ENCODE measurements around the gene TMEM126A. TPM values are rescaled to one million over a fixed set of nuclear protein-coding genes. Genes with fewer than 3 reads are reported as not detected.
A peak's percentile ranks its signal among the peaks of the same experiment; 100 is the strongest.
"Not testable (repeated sequence)": the region's sequence is repeated elsewhere in the genome, so short reads cannot be mapped to it uniquely, and the experiment has no call there.

Gene TMEM126A
- total RNA-seq, 1 experiment from 2014 or later = 53.2 TPM

GRCh38 chr11:85651118-85651517 is 3.4 kb downstream of the TMEM126A start:
- in situ Hi-C loops (cut with HindIII; ENCODE audit: low pct_unique_long_range_greater_than_20kb, low sequenced_read_pairs) = no loop called here
- DNase-seq (ENCODE audit: low read depth, low spot score) = no peak

- in situ Hi-C loops (cut with HindIII; ENCODE audit: low pct_unique_long_range_greater_than_20kb, low sequenced_read_pairs) = no loop called here
- no peak for DNase-seq (ENCODE audit: low read depth, low spot score)
Measured at GRCh38 chr11:85652786-85653447, 5.2 kb downstream of the TMEM126A start.

- in situ Hi-C loops (cut with HindIII; ENCODE audit: low pct_unique_long_range_greater_than_20kb, low sequenced_read_pairs); DNase-seq (ENCODE audit: low read depth, low spot score): not testable (repeated sequence)
Measured at GRCh38 chr11:85654343-85654742, 6.6 kb downstream of the TMEM126A start.

- in situ Hi-C loops (cut with HindIII; ENCODE audit: low pct_unique_long_range_greater_than_20kb, low sequenced_read_pairs) = no loop called here
- no peak for DNase-seq (ENCODE audit: low read depth, low spot score)
Measured at GRCh38 chr11:85656777-85657176, 9.0 kb downstream of the TMEM126A start.

GRCh38 chr11:85658180-85658579 is 10.4 kb downstream of the TMEM126A start:
- in situ Hi-C loops (cut with HindIII; ENCODE audit: low pct_unique_long_range_greater_than_20kb, low sequenced_read_pairs) = no loop called here
- DNase-seq (ENCODE audit: low read depth, low spot score) = no peak

- DNase-seq (ENCODE audit: low read depth, low spot score) = no peak
- in situ Hi-C loops (cut with HindIII; ENCODE audit: low pct_unique_long_range_greater_than_20kb, low sequenced_read_pairs) = no loop called here
Measured at GRCh38 chr11:85661972-85662664, 14.4 kb downstream of the TMEM126A start.

- no peak for DNase-seq (ENCODE audit: low read depth, low spot score)
- in situ Hi-C loops (cut with HindIII; ENCODE audit: low pct_unique_long_range_greater_than_20kb, low sequenced_read_pairs) = no loop called here
Measured at GRCh38 chr11:85663080-85663752, 15.4 kb downstream of the TMEM126A start.

GRCh38 chr11:85663753-85664614 is 16.2 kb downstream of the TMEM126A start:
- in situ Hi-C loops (cut with HindIII; ENCODE audit: low pct_unique_long_range_greater_than_20kb, low sequenced_read_pairs) = no loop called here
- DNase-seq (ENCODE audit: low read depth, low spot score) = peak; percentile 36

- DNase-seq (ENCODE audit: low read depth, low spot score) = peak; percentile 91
- in situ Hi-C loops (cut with HindIII; ENCODE audit: low pct_unique_long_range_greater_than_20kb, low sequenced_read_pairs) = no loop called here
Measured at GRCh38 chr11:85664615-85665481, 17.1 kb downstream of the TMEM126A start, which contains the start of gene CREBZF. Gene CREBZF, minus strand, starts transcription at chr11:85665129. Its CDS starts 254 bp downstream, at chr11:85664875.

GRCh38 chr11:85665733-85666132 is 18.0 kb downstream of the TMEM126A start:
- in situ Hi-C loops (cut with HindIII; ENCODE audit: low pct_unique_long_range_greater_than_20kb, low sequenced_read_pairs) = no loop called here
- DNase-seq (ENCODE audit: low read depth, low spot score) = no peak

GRCh38 chr11:85666687-85667086 is 18.9 kb downstream of the TMEM126A start:
- in situ Hi-C loops (cut with HindIII; ENCODE audit: low pct_unique_long_range_greater_than_20kb, low sequenced_read_pairs) = no loop called here
- DNase-seq (ENCODE audit: low read depth, low spot score) = no peak

GRCh38 chr11:85668157-85668556 is 20.4 kb downstream of the TMEM126A start:
- DNase-seq (ENCODE audit: low read depth, low spot score) = no peak
- in situ Hi-C loops (cut with HindIII; ENCODE audit: low pct_unique_long_range_greater_than_20kb, low sequenced_read_pairs) = no loop called here

GRCh38 chr11:85670949-85671663 is 23.3 kb downstream of the TMEM126A start:
- DNase-seq (ENCODE audit: low read depth, low spot score); in situ Hi-C loops (cut with HindIII; ENCODE audit: low pct_unique_long_range_greater_than_20kb, low sequenced_read_pairs): not testable (repeated sequence)

- no peak for DNase-seq (ENCODE audit: low read depth, low spot score)
- in situ Hi-C loops (cut with HindIII; ENCODE audit: low pct_unique_long_range_greater_than_20kb, low sequenced_read_pairs) = no loop called here
Measured at GRCh38 chr11:85672105-85672902, 24.5 kb downstream of the TMEM126A start.

GRCh38 chr11:85673393-85673792 is 25.6 kb downstream of the TMEM126A start:
- DNase-seq (ENCODE audit: low read depth, low spot score) = no peak

GRCh38 chr11:85679576-85679975 is 31.8 kb downstream of the TMEM126A start:
- no peak for DNase-seq (ENCODE audit: low read depth, low spot score)

More at GRCh38 chr11:85673393-85673792, 25.6 kb downstream of the TMEM126A start:
- in situ Hi-C loops (cut with HindIII; ENCODE audit: low pct_unique_long_range_greater_than_20kb, low sequenced_read_pairs) = no loop called here

More at GRCh38 chr11:85679576-85679975, 31.8 kb downstream of the TMEM126A start:
- in situ Hi-C loops (cut with HindIII; ENCODE audit: low pct_unique_long_range_greater_than_20kb, low sequenced_read_pairs) = no loop called here
